ENCODE results near the gene GTPBP3.

Gene GTPBP3

DNA sequence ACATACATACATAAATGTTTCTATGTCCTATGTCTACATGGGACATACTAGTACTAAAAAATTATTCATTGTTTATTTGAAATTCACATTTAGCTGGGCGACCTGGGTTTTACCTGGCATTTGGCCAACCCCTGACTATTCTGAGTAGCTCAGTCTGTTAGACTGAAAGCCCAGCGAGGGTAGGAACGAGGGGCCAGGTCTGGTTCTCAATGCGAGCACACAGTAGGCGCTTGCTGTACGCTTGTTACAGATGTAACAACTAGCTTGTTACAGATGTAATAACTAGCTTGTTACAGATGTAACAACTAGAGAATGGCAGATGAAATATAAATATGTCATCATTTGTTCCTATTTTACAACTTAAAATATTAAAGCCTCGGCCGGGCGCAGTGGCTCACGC, 1.8 kb upstream of the GTPBP3 start:
- peaks cover 6% of the 10 kb centered on the region; the same call in 1 of the 2 replicates for H3F3A ChIP-seq (ENCODE audit: low read depth)
- no peak overlapping the region for H2AFZ ChIP-seq (ENCODE audit: low read length)
- H3K36me3 ChIP-seq (ENCODE audit: insufficient read depth, low read length) = no peaks in the 10 kb centered on the region
- no peaks in the 10 kb centered on the region for H3K9me3 ChIP-seq (ENCODE audit: insufficient read depth, low read depth, low read length)
- H3K79me2 ChIP-seq (ENCODE audit: insufficient read depth, low read length) = peaks cover 19% of the 10 kb centered on the region; the same call in 1 of the 2 replicates
- peak overlapping the region; percentile 64 for H3K4me2 ChIP-seq (ENCODE audit: low read depth, low read length, poor library complexity, severe bottlenecking)
- no peak overlapping the region for H3K9ac ChIP-seq (ENCODE audit: low read depth, low read length, poor library complexity, severe bottlenecking)
- H3K27me3 ChIP-seq (ENCODE audit: insufficient read depth, low read length, poor library complexity, severe bottlenecking) = no peaks in the 10 kb centered on the region
- peaks cover 6% of the 10 kb centered on the region for H4K20me1 ChIP-seq (ENCODE audit: insufficient read depth, low read length, poor library complexity, severe bottlenecking)
- H3K4me3 ChIP-seq (ENCODE audit: low read length, poor library complexity, severe bottlenecking) = no peak overlapping the region
- peaks cover 27% of the 10 kb centered on the region for H3K4me1 ChIP-seq (ENCODE audit: insufficient read depth, low read length, poor library complexity, severe bottlenecking)
- TF ChIP-seq EZH2phosphoT487 (IDR thresholded peaks at IDR 0.05; ENCODE audit: borderline replicate concordance) = no peak
- TF ChIP-seq, protein P1, sequence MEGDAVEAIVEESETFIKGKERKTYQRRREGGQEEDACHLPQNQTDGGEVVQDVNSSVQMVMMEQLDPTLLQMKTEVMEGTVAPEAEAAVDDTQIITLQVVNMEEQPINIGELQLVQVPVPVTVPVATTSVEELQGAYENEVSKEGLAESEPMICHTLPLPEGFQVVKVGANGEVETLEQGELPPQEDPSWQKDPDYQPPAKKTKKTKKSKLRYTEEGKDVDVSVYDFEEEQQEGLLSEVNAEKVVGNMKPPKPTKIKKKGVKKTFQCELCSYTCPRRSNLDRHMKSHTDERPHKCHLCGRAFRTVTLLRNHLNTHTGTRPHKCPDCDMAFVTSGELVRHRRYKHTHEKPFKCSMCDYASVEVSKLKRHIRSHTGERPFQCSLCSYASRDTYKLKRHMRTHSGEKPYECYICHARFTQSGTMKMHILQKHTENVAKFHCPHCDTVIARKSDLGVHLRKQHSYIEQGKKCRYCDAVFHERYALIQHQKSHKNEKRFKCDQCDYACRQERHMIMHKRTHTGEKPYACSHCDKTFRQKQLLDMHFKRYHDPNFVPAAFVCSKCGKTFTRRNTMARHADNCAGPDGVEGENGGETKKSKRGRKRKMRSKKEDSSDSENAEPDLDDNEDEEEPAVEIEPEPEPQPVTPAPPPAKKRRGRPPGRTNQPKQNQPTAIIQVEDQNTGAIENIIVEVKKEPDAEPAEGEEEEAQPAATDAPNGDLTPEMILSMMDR (conservative IDR thresholded peaks at IDR 0.05; ENCODE audit: low read length) = no peak
- no peaks in the 10 kb centered on the region for H3K9me2 ChIP-seq (replicated peaks; ENCODE audit: low read depth, low read length)

DNA sequence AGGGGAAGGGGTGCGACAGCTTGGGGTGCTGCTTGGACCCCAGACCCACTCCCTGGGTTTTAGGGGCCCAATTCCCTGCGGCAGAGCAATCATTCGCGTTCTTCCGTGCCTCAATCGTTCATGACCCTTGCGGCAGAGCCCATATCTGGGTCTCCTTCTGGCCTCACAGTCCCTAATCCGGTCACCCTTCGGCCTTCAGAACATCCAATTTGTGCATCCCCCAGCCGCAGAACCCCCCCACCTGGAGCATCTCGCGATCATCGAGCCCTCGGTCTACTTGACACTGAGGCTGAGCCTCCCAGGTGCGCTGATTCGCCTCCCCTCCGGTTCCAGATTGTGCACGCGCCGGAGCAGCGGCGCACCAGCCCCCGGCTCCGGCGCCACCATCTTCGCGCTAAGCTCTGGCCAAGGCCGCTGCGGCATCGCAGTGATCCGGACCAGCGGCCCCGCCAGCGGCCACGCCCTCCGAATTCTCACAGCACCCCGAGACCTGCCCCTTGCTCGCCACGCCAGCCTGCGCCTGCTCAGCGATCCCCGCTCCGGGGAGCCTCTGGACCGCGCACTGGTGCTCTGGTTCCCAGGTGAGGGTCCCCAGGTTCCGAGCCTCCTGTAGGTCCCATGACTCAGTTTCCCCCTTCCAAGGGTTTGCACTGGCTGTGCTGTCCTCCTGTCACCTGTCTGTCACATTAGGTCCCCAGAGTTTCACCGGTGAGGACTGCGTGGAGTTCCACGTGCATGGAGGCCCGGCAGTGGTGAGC, 501 bp downstream of the GTPBP3 start:
- H3F3A ChIP-seq (ENCODE audit: low read depth) = peaks cover 6% of the 10 kb centered on the region; the same call in 1 of the 2 replicates
- peaks cover 27% of the 10 kb centered on the region for H3K4me1 ChIP-seq (ENCODE audit: insufficient read depth, low read length, poor library complexity, severe bottlenecking)
- peaks cover 6% of the 10 kb centered on the region for H4K20me1 ChIP-seq (ENCODE audit: insufficient read depth, low read length, poor library complexity, severe bottlenecking)
- peak overlapping the region; percentile 85 for H3K9ac ChIP-seq (ENCODE audit: low read depth, low read length, poor library complexity, severe bottlenecking)
- H3K9me2 ChIP-seq (replicated peaks; ENCODE audit: low read depth, low read length) = no peaks in the 10 kb centered on the region
- no peaks in the 10 kb centered on the region for H3K9me3 ChIP-seq (ENCODE audit: insufficient read depth, low read depth, low read length)
- peak overlapping the region; percentile 87 for H3K4me3 ChIP-seq (ENCODE audit: low read length, poor library complexity, severe bottlenecking)
- H3K36me3 ChIP-seq (ENCODE audit: insufficient read depth, low read length) = 0 out of 2 replicates have a peak, but pooled peaks cover 3% of the 10 kb centered on the region
- H3K79me2 ChIP-seq (ENCODE audit: insufficient read depth, low read length) = peaks cover 19% of the 10 kb centered on the region; the same call in 1 of the 2 replicates
- peak overlapping the region; percentile 94 for H2AFZ ChIP-seq (ENCODE audit: low read length)
- H3K27me3 ChIP-seq (ENCODE audit: insufficient read depth, low read length, poor library complexity, severe bottlenecking) = no peaks in the 10 kb centered on the region
- H3K4me2 ChIP-seq (ENCODE audit: low read depth, low read length, poor library complexity, severe bottlenecking) = peak overlapping the region; percentile 64
- TF ChIP-seq, protein P1 (conservative IDR thresholded peaks at IDR 0.05; ENCODE audit: low read length) = no peak
- no peak for TF ChIP-seq EZH2phosphoT487 (IDR thresholded peaks at IDR 0.05; ENCODE audit: borderline replicate concordance)

DNA sequence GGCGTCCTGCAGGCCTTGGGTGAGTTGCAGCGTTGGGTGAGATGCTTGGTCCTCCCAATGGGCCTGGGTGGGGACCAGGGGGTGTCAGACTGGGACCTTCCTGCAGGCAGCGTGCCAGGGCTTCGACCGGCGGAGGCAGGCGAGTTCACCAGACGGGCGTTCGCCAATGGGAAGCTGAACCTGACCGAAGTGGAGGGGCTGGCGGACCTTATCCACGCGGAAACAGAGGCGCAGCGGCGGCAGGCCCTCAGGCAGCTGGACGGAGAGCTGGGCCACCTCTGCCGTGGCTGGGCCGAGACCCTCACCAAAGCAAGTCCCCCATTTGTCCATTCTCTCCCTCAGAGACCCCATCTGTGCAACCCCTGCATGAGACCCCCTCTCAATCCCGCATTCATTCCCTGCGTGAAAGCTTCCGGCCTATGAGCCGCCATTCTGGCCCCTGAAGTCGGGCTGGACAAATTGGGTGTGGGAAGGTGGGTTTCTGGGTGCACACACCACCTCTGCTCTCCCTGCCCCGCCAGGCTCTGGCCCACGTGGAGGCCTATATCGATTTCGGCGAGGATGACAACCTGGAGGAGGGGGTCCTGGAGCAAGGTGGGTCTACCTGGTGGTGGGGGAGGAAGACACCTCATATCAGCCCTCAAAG, 1.2 kb downstream of the GTPBP3 start:
- H3K79me2 ChIP-seq (ENCODE audit: insufficient read depth, low read length) = peaks cover 19% of the 10 kb centered on the region; the same call in 1 of the 2 replicates
- H3F3A ChIP-seq (ENCODE audit: low read depth) = peaks cover 6% of the 10 kb centered on the region; the same call in 1 of the 2 replicates
- no peaks in the 10 kb centered on the region for H3K9me3 ChIP-seq (ENCODE audit: insufficient read depth, low read depth, low read length)
- H3K4me2 ChIP-seq (ENCODE audit: low read depth, low read length, poor library complexity, severe bottlenecking) = peak overlapping the region; percentile 64
- no peak overlapping the region for H2AFZ ChIP-seq (ENCODE audit: low read length)
- H3K9ac ChIP-seq (ENCODE audit: low read depth, low read length, poor library complexity, severe bottlenecking) = peak overlapping the region; percentile 85
- peak overlapping the region; percentile 87 for H3K4me3 ChIP-seq (ENCODE audit: low read length, poor library complexity, severe bottlenecking)
- peaks cover 27% of the 10 kb centered on the region for H3K4me1 ChIP-seq (ENCODE audit: insufficient read depth, low read length, poor library complexity, severe bottlenecking)
- peaks cover 6% of the 10 kb centered on the region for H4K20me1 ChIP-seq (ENCODE audit: insufficient read depth, low read length, poor library complexity, severe bottlenecking)
- H3K27me3 ChIP-seq (ENCODE audit: insufficient read depth, low read length, poor library complexity, severe bottlenecking) = no peaks in the 10 kb centered on the region
- H3K36me3 ChIP-seq (ENCODE audit: insufficient read depth, low read length) = 0 out of 2 replicates have a peak, but pooled peaks cover 3% of the 10 kb centered on the region
- TF ChIP-seq, protein P1 (conservative IDR thresholded peaks at IDR 0.05; ENCODE audit: low read length) = no peak
- no peak for TF ChIP-seq EZH2phosphoT487 (IDR thresholded peaks at IDR 0.05; ENCODE audit: borderline replicate concordance)
- H3K9me2 ChIP-seq (replicated peaks; ENCODE audit: low read depth, low read length) = no peaks in the 10 kb centered on the region
